Measurements from ENCODE around the gene ETV5.
"Not testable (repeated sequence)": the region's sequence is repeated elsewhere in the genome, so short reads cannot be mapped to it uniquely, and the experiment has no call there.

Gene ETV5

GRCh38 chr3:186021673-186022362 lies 87.1 kb downstream of the ETV5 start:
- TF ChIP-seq RBAK (tag by site-specific recombination; IDR thresholded peaks at IDR 0.05) (no peak), ZFP3 (tag by site-specific recombination; IDR thresholded peaks at IDR 0.05; ENCODE audit: low read depth) (peak; percentile 30; the same call in 1 of the 2 replicates), KLF1 (tag by site-specific recombination; IDR thresholded peaks at IDR 0.05) (no peak)
- POLR2A ChIA-PET: no interaction called here
- Histone ChIP-seq H3K36me3 (ENCODE audit: control insufficient read depth in 2 of 2, insufficient read depth in 1 of 2, low read length in 2 of 2) (no peaks in the 10 kb centered on the region), H3K9me3 (ENCODE audit: control insufficient read depth, insufficient read depth, low read depth, low read length) (no peaks in the 10 kb centered on the region), H3K4me1 (ENCODE audit: control insufficient read depth, insufficient read depth, low read length) (no peaks in the 10 kb centered on the region), H3K27ac (ENCODE audit: extremely low read depth, low read depth, low read length) (no peak overlapping the region), H3K4me3 (ENCODE audit: low read depth, low read length) (no peak overlapping the region)
- CTCF ChIA-PET: no interaction called here

DNA sequence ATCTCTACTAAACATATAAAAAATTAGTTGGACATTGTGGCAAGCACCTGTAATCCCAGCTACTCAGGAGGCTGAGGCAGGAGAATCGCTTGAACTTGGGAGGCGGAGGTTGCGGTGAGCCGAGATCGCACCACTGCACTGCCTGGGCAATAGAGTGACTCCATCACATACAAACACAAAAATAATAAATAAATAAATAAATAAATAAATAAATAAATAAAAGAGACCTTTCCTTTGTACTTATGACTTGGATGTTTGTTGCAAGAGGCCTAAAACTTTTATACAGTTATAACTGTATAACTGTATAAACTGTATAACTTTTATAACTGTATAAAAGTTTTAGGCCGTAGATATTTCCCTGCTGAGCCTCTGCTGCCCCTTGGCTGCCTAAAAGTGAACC lies 87.6 kb downstream of the ETV5 start:
- H3K36me3 ChIP-seq (ENCODE audit: control insufficient read depth in 2 of 2, insufficient read depth in 1 of 2, low read length in 2 of 2); H3K27ac ChIP-seq (ENCODE audit: extremely low read depth, low read depth, low read length); H3K4me1 ChIP-seq (ENCODE audit: control insufficient read depth, insufficient read depth, low read length); H3K4me3 ChIP-seq (ENCODE audit: low read depth, low read length); CTCF ChIA-PET; POLR2A ChIA-PET; H3K9me3 ChIP-seq (ENCODE audit: control insufficient read depth, insufficient read depth, low read depth, low read length): not testable (repeated sequence)
- TF ChIP-seq ZNF558 (tag by site-specific recombination; IDR thresholded peaks at IDR 0.05) (peak; percentile 63; the same call in 1 of the 2 replicates), ZNF140 (tag by site-specific recombination; IDR thresholded peaks at IDR 0.05) (peak; percentile 34; the same call in 1 of the 2 replicates), ZBTB8A (tag by site-specific recombination; IDR thresholded peaks at IDR 0.05) (peak; percentile 25; the same call in 1 of the 2 replicates), ZNF555 (tag by site-specific recombination; conservative IDR thresholded peaks at IDR 0.05) (peak; percentile 38), ZNF654 (tag by site-specific recombination; IDR thresholded peaks at IDR 0.05; ENCODE audit: low read depth) (peak; percentile 11; the same call in 1 of the 2 replicates), ZNF518A (tag by site-specific recombination; conservative IDR thresholded peaks at IDR 0.05; ENCODE audit: low read depth) (peak; percentile 67; the same call in 1 of the 2 replicates), ZNF426 (tag by site-specific recombination; IDR thresholded peaks at IDR 0.05) (peak; percentile 61), ZNF394 (tag by site-specific recombination; IDR thresholded peaks at IDR 0.05; ENCODE audit: borderline replicate concordance) (peak; percentile 83; the same call in 1 of the 2 replicates), ZNF623 (tag by site-specific recombination; IDR thresholded peaks at IDR 0.05) (peak; percentile 39; the same call in 1 of the 2 replicates)
- TF ChIP-seq, protein P1, sequence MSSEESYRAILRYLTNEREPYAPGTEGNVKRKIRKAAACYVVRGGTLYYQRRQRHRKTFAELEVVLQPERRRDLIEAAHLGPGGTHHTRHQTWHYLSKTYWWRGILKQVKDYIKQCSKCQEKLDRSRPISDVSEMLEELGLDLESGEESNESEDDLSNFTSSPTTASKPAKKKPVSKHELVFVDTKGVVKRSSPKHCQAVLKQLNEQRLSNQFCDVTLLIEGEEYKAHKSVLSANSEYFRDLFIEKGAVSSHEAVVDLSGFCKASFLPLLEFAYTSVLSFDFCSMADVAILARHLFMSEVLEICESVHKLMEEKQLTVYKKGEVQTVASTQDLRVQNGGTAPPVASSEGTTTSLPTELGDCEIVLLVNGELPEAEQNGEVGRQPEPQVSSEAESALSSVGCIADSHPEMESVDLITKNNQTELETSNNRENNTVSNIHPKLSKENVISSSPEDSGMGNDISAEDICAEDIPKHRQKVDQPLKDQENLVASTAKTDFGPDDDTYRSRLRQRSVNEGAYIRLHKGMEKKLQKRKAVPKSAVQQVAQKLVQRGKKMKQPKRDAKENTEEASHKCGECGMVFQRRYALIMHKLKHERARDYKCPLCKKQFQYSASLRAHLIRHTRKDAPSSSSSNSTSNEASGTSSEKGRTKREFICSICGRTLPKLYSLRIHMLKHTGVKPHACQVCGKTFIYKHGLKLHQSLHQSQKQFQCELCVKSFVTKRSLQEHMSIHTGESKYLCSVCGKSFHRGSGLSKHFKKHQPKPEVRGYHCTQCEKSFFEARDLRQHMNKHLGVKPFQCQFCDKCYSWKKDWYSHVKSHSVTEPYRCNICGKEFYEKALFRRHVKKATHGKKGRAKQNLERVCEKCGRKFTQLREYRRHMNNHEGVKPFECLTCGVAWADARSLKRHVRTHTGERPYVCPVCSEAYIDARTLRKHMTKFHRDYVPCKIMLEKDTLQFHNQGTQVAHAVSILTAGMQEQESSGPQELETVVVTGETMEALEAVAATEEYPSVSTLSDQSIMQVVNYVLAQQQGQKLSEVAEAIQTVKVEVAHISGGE (tag by site-specific recombination; conservative IDR thresholded peaks at IDR 0.05; ENCODE audit: low read depth): peak; percentile 54; the same call in 1 of the 2 replicates

DNA sequence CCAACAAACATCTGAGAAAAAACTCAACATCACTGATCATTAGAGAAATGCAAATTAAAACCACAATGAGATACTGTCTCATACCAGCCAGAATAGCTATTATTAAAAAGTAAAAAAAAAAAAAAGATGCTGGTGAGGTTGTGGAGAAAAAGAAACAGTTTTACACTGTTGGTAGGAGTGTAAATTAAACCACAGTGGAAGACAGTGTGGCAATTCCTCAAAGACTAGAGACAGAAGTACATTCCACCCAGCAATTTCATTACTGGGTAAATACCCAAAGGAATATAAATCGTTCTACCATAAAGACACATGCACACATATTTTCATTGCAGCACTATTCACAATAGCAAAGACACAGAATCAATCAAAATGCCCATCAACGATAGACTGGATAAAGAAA lies 89.6 kb downstream of the ETV5 start:
- not testable (repeated sequence) for H3K36me3 ChIP-seq (ENCODE audit: control insufficient read depth in 2 of 2, insufficient read depth in 1 of 2, low read length in 2 of 2); H3K27ac ChIP-seq (ENCODE audit: extremely low read depth, low read depth, low read length); H3K4me3 ChIP-seq (ENCODE audit: low read depth, low read length); H3K9me3 ChIP-seq (ENCODE audit: control insufficient read depth, insufficient read depth, low read depth, low read length); H3K4me1 ChIP-seq (ENCODE audit: control insufficient read depth, insufficient read depth, low read length)
- CTCF ChIA-PET: interaction anchor here (0.8 kb wide), 1 partner anchor 16 kb away, joined by 3 read pairs; no protein-coding TSS in a partner anchor
- POLR2A ChIA-PET: interaction anchor here (0.7 kb wide), 1 partner anchor 82 kb away, joined by 3 read pairs; the partner anchor contains the start of gene TRA2B
